ENCODE data around the gene TOMM6.

DNA sequence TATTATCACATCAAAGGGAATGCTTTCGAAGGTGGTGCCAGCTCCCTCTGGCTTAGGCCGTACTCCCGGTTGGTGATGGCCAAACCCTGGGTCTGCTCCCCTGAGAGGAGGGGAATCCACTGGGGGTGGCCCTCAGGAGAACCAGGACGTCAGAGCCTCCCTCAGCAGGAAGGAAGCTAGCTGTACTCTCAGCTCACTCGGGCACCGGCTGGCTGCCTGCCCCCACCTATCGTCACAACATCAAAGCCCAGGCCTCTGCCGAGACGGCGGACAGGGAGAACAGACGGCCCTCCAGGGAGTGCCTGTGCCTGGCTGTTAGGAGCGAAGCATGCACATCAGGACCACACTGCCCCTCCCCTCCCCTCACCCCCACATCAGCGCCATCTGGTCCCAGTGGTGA lies 31.1 kb upstream of the TOMM6 start:
- TF ChIP-seq, protein P1, sequence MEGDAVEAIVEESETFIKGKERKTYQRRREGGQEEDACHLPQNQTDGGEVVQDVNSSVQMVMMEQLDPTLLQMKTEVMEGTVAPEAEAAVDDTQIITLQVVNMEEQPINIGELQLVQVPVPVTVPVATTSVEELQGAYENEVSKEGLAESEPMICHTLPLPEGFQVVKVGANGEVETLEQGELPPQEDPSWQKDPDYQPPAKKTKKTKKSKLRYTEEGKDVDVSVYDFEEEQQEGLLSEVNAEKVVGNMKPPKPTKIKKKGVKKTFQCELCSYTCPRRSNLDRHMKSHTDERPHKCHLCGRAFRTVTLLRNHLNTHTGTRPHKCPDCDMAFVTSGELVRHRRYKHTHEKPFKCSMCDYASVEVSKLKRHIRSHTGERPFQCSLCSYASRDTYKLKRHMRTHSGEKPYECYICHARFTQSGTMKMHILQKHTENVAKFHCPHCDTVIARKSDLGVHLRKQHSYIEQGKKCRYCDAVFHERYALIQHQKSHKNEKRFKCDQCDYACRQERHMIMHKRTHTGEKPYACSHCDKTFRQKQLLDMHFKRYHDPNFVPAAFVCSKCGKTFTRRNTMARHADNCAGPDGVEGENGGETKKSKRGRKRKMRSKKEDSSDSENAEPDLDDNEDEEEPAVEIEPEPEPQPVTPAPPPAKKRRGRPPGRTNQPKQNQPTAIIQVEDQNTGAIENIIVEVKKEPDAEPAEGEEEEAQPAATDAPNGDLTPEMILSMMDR (conservative IDR thresholded peaks at IDR 0.05; ENCODE audit: low read length), result no peak
- no peak for TF ChIP-seq EZH2phosphoT487 (IDR thresholded peaks at IDR 0.05; ENCODE audit: borderline replicate concordance, low read depth, low read length)

Data from OCI-LY7 (cell line).